ENCODE measurements around the gene DNAJC25.

- TF ChIP-seq, protein P1, sequence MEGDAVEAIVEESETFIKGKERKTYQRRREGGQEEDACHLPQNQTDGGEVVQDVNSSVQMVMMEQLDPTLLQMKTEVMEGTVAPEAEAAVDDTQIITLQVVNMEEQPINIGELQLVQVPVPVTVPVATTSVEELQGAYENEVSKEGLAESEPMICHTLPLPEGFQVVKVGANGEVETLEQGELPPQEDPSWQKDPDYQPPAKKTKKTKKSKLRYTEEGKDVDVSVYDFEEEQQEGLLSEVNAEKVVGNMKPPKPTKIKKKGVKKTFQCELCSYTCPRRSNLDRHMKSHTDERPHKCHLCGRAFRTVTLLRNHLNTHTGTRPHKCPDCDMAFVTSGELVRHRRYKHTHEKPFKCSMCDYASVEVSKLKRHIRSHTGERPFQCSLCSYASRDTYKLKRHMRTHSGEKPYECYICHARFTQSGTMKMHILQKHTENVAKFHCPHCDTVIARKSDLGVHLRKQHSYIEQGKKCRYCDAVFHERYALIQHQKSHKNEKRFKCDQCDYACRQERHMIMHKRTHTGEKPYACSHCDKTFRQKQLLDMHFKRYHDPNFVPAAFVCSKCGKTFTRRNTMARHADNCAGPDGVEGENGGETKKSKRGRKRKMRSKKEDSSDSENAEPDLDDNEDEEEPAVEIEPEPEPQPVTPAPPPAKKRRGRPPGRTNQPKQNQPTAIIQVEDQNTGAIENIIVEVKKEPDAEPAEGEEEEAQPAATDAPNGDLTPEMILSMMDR (IDR thresholded peaks at IDR 0.05; ENCODE audit: low read depth, low read length): no peak
- TF ChIP-seq EZH2phosphoT487 (IDR thresholded peaks at IDR 0.05; ENCODE audit: low read depth): no peak
Observed at GRCh38 chr9:111588846-111589245, 42.3 kb upstream of the DNAJC25 start.
